GM12878 (cell line): ENCODE data around the gene ZBTB8OS. TPM values are rescaled to one million over a fixed set of nuclear protein-coding genes. Genes with fewer than 3 reads are reported as not detected.

ENCODE experiments used
- ATAC-seq: fragments of 200-7000 bp; cut with Tn5 transposase; 3 replicates; pipeline ENCODE4 v1.9.1; 2020; ENCODE audit warnings: mild to moderate bottlenecking, moderate library complexity
- BruUV-seq: library from RNA; stranded (reverse); fragments of 400-500 nt; replicated peaks from 2 replicates; lab custom pipeline; 2021; lab: Mats Ljungman, UMichigan
- CTCF ChIA-PET: fragments of 300-600 bp; sonication (Branson Sonifier 250); formaldehyde crosslinking; extraction: SDS; loops from one replicate; lab custom pipeline; 2021; ENCODE audit warnings: inconsistent platforms; lab: Yijun Ruan, JAX
- POLR2A ChIA-PET: fragments of 350-600 bp; formaldehyde crosslinking; extraction: SDS; loops from one replicate; lab custom pipeline; 2021; ENCODE audit warnings: inconsistent platforms; lab: Charles Lee
- RAD21 ChIA-PET: fragments of 300-600 bp; sonication (Branson Sonifier 250); formaldehyde crosslinking; loops from one replicate; lab custom pipeline; 2023; ENCODE audit warnings: antibody characterized with exemption; ENCODE audit not compliant: unreplicated experiment; lab: Charles Lee
- SMC1A ChIA-PET: fragments of 300-600 bp; sonication (Branson Sonifier 250); formaldehyde crosslinking; loops from one replicate; lab custom pipeline; 2023; ENCODE audit not compliant: unreplicated experiment, uncharacterized antibody; lab: Charles Lee
- DNase-seq: peaks from one replicate; pipeline ENCODE4 v3.0.0-alpha.2; 2011; ENCODE audit warnings: low read depth, low spot score
- FAIRE-seq: peaks from 3 replicates; lab custom pipeline; 2011; peaks lifted over from hg19 to GRCh38; lab: Jason Lieb, UNC
- H2AFZ ChIP-seq: 2 replicates; pipeline ENCODE4 v1.6.0; 2011; ENCODE audit warnings: low read depth, low read length, control low read depth; ENCODE audit not compliant: control insufficient read depth
- H3K27ac ChIP-seq: 2 replicates; pipeline ENCODE4 v1.5.1; 2011; ENCODE audit warnings: control low read depth; ENCODE audit not compliant: control insufficient read depth, insufficient read depth
- H3K27me3 ChIP-seq, 2 experiments: replicated peaks in 1 of 2; 2 replicates each; pipeline versions ENCODE4 v1.6.0 to v1.6.1; 2011; ENCODE audit warnings: low read length in 1 of 2; ENCODE audit not compliant: control insufficient read depth in 2 of 2, insufficient read depth in 2 of 2
- H3K36me3 ChIP-seq, 2 experiments: 2 replicates each; pipeline ENCODE4 v1.5.1; 2011; ENCODE audit warnings: low read length in 1 of 2; ENCODE audit not compliant: control insufficient read depth in 2 of 2, insufficient read depth in 2 of 2
- H3K4me1 ChIP-seq: 2 replicates; pipeline ENCODE4 v1.6.1; 2011; ENCODE audit warnings: mild to moderate bottlenecking, low read length, moderate library complexity, mixed read lengths; ENCODE audit not compliant: control insufficient read depth, insufficient read depth
- H3K4me2 ChIP-seq: 2 replicates; pipeline ENCODE4 v1.6.0; 2011; ENCODE audit warnings: control low read depth; ENCODE audit not compliant: control insufficient read depth, insufficient read depth
- H3K4me3 ChIP-seq: fragments of 200-600 bp; sonication (generic); 2 replicates; pipeline ENCODE4 v1.5.1; 2016
- H3K79me2 ChIP-seq: 2 replicates; pipeline ENCODE4 v1.6.0; 2011; ENCODE audit warnings: low read length; ENCODE audit not compliant: control insufficient read depth, insufficient read depth
- H3K9ac ChIP-seq: 2 replicates; pipeline ENCODE4 v1.8.0; 2011; ENCODE audit warnings: low read length, control low read depth, mixed read lengths; ENCODE audit not compliant: control insufficient read depth, insufficient read depth
- H3K9me3 ChIP-seq: replicated peaks from 3 replicates; pipeline ENCODE4 v1.5.1; 2011; ENCODE audit warnings: mild to moderate bottlenecking, low read length; ENCODE audit not compliant: control insufficient read depth, insufficient read depth
- H4K20me1 ChIP-seq: 2 replicates; pipeline ENCODE4 v1.6.0; 2011; ENCODE audit not compliant: control insufficient read depth, insufficient read depth
- ATF2 ChIP-seq: IDR thresholded peaks from 2 replicates; pipeline ENCODE4 v1.6.1; 2012; ENCODE audit warnings: low read length, inconsistent platforms
- BMI1 ChIP-seq: fragments of 450-650 bp; IDR thresholded peaks from 2 replicates; pipeline ENCODE4 v1.6.1; 2016; ENCODE audit warnings: mild to moderate bottlenecking, moderate library complexity, borderline replicate concordance
- CBFB ChIP-seq: IDR thresholded peaks from 2 replicates; pipeline ENCODE4 v1.6.1; 2016; ENCODE audit warnings: antibody characterized with exemption, low read depth
- CREB1 ChIP-seq: IDR thresholded peaks from 2 replicates; pipeline ENCODE4 v1.6.1; 2012; ENCODE audit warnings: low read depth, mild to moderate bottlenecking, inconsistent platforms
- DPF2 ChIP-seq: fragments of 450-650 bp; IDR thresholded peaks from 2 replicates; pipeline ENCODE4 v1.6.1; 2017; ENCODE audit warnings: mild to moderate bottlenecking
- EGR1 ChIP-seq, 2 experiments: IDR thresholded peaks; 1 replicate in 1 of 2; 2 replicates in 1 of 2; pipeline ENCODE4 v1.6.1; 2011 to 2012; ENCODE audit warnings: low read depth in 2 of 2, low read length in 2 of 2, borderline replicate concordance in 1 of 2, mild to moderate bottlenecking in 1 of 2, moderate library complexity in 1 of 2
- EP300 ChIP-seq, 2 experiments: fragments of 150-350 bp in 1 of 2; IDR thresholded peaks; 2 replicates each; pipeline ENCODE4 v1.6.1; 2011 to 2012; ENCODE audit warnings: low read depth in 2 of 2, low read length in 2 of 2, borderline replicate concordance in 1 of 2, improper control_type of control experiment in 1 of 2, inconsistent platforms in 1 of 2; ENCODE audit not compliant: control insufficient read depth in 1 of 2
- GATAD2B ChIP-seq: fragments of 450-650 bp; conservative IDR thresholded peaks from 2 replicates; pipeline ENCODE4 v1.6.1; 2017; ENCODE audit warnings: low read depth, mild to moderate bottlenecking, moderate library complexity
- MEF2B ChIP-seq: fragments of 450-650 bp; IDR thresholded peaks from 2 replicates; pipeline ENCODE4 v1.6.1; 2018; ENCODE audit warnings: mild to moderate bottlenecking, moderate library complexity; ENCODE audit not compliant: partially characterized antibody, poor library complexity, severe bottlenecking
- NFIC ChIP-seq: IDR thresholded peaks from 2 replicates; pipeline ENCODE4 v1.6.1; 2012; ENCODE audit warnings: low read depth, mild to moderate bottlenecking, inconsistent platforms, low read length, moderate library complexity
- PAX8 ChIP-seq: fragments of 450-650 bp; IDR thresholded peaks from 2 replicates; pipeline ENCODE4 v1.6.1; 2017; ENCODE audit warnings: mild to moderate bottlenecking, moderate library complexity
- POLR2A ChIP-seq: IDR thresholded peaks from 2 replicates; pipeline ENCODE4 v1.6.1; 2011; ENCODE audit warnings: low read depth, mild to moderate bottlenecking, low read length
- RAD51 ChIP-seq: fragments of 450-650 bp; IDR thresholded peaks from 2 replicates; pipeline ENCODE4 v1.6.1; 2016; ENCODE audit warnings: moderate library complexity, mild to moderate bottlenecking, inconsistent platforms
- ZBTB4 ChIP-seq: fragments of 450-650 bp; formaldehyde crosslinking; IDR thresholded peaks from 2 replicates; pipeline ENCODE4 v1.4.0; 2022; ENCODE audit warnings: mild to moderate bottlenecking, moderate library complexity
- WGBS: methylation state at CpG from one replicate; pipeline ENCODE4 v1.1.6; 2016; ENCODE audit warnings: low lambda C conversion rate; ENCODE audit not compliant: insufficient replicate concordance, insufficient coverage; ENCODE audit errors: missing lambda C conversion rate; 5-methylcytosine and 5-hydroxymethylcytosine counted together
- in situ Hi-C: fragments of 300-500 bp; cut with MboI; formaldehyde crosslinking; loops from 9 replicates; pipeline ENCODE4 v1.14.3; 2018; ENCODE audit warnings: mixed read lengths
- intact Hi-C: fragments of 100-400 bp; cut with micrococcal nuclease; formaldehyde crosslinking; loops from one replicate; pipeline ENCODE4 v1.14.2; 2022; ENCODE audit not compliant: unreplicated experiment
- polyA plus RNA-seq, 11 experiments: library from polyadenylated mRNA; depleted of rRNA in 4 of 11; unstranded in 6 of 11; stranded (reverse) in 5 of 11; fragments of >200 nt; fragmentation: Nextera tagmentation in 4 of 11; fragmentation: Illumina TruSeq in 1 of 11; extraction: Ambion mirVana in 4 of 11; extraction: Trizol in 1 of 11; gene quantifications; 1 replicate in 1 of 11; 2 replicates in 10 of 11; pipeline versions ENCODE4 v1.2.1 to v1.2.3, GENCODE V29; 2011 to 2016; ENCODE audit warnings: inconsistent platforms in 2 of 11, missing spikeins in 2 of 11, low read depth in 1 of 11
- total RNA-seq, 4 experiments: library from RNA; depleted of rRNA in 3 of 4; stranded (reverse); fragments of >200 nt in 3 of 4; fragmentation: Illumina TruSeq in 1 of 4; extraction: Trizol in 1 of 4; gene quantifications; 2 replicates each; pipeline versions ENCODE4 v1.2.1 to v1.2.3, GENCODE V29; 2013 to 2021
- TF ChIP-seq, protein P1 (sequence below): fragments of 450-650 bp; IDR thresholded peaks from 2 replicates; pipeline ENCODE4 v1.6.1; 2018; ENCODE audit warnings: mild to moderate bottlenecking, low read depth, moderate library complexity; ENCODE audit not compliant: partially characterized antibody

Gene ZBTB8OS
- total and polyA plus RNA-seq, 10 of the 15 experiments (the other 5 are each of a cell fraction or from before 2014, with no cell fraction given), result 77.8 to 350 (median 139) TPM

- H4K20me1 ChIP-seq, result no peaks in the 10 kb centered on the region
- peaks cover 0 to 14% of the 10 kb centered on the region in 2 experiments for H3K36me3 ChIP-seq
- ChIA-PET CTCF (no interaction called here), POLR2A (no interaction called here), SMC1A (no interaction called here), RAD21 (interaction anchor here (1.3 to 1.4 kb wide), 2 partner anchors 13 to 24 kb away, joined by 3 read pairs; no protein-coding TSS in a partner anchor)
- H3K79me2 ChIP-seq, result peaks cover 22% of the 10 kb centered on the region
- no peak for DNase-seq
- peak; percentile 13 for ATAC-seq
- peak overlapping the region; percentile 82 for H3K27ac ChIP-seq
- no peak overlapping the region; the same call in 1 of the 2 replicates for H3K9ac ChIP-seq
- 3% methylated on average over 5 of the region's 5 CpGs for WGBS
- no peak for FAIRE-seq
- no TSS peak for BruUV-seq
- H2AFZ ChIP-seq, result peak overlapping the region; percentile 56
- no peak overlapping the region for H3K4me3 ChIP-seq
- in situ Hi-C loops (no loop called here), intact Hi-C loops (no loop called here)
- H3K27me3 ChIP-seq, result no peaks in the 10 kb centered on the region
- H3K9me3 ChIP-seq, result peaks cover 3% of the 10 kb centered on the region
- H3K4me1 ChIP-seq, result peaks cover 50% of the 10 kb centered on the region
- peak overlapping the region; percentile 74 for H3K4me2 ChIP-seq
- no peak for TF ChIP-seq EP300 (IDR thresholded peaks at IDR 0.05; ENCODE audit: borderline replicate concordance in 1 of 2, control insufficient read depth in 1 of 2, low read depth in 2 of 2, low read length in 2 of 2)
- 0 out of 2 replicates have a peak, but pooled peaks have one; percentile 22 for TF ChIP-seq CREB1
- TF ChIP-seq DPF2, result no peak
- TF ChIP-seq NFIC, result 0 out of 2 replicates have a peak, but pooled peaks have one; percentile 46
- TF ChIP-seq POLR2A, result no peak
- TF ChIP-seq, protein P1, sequence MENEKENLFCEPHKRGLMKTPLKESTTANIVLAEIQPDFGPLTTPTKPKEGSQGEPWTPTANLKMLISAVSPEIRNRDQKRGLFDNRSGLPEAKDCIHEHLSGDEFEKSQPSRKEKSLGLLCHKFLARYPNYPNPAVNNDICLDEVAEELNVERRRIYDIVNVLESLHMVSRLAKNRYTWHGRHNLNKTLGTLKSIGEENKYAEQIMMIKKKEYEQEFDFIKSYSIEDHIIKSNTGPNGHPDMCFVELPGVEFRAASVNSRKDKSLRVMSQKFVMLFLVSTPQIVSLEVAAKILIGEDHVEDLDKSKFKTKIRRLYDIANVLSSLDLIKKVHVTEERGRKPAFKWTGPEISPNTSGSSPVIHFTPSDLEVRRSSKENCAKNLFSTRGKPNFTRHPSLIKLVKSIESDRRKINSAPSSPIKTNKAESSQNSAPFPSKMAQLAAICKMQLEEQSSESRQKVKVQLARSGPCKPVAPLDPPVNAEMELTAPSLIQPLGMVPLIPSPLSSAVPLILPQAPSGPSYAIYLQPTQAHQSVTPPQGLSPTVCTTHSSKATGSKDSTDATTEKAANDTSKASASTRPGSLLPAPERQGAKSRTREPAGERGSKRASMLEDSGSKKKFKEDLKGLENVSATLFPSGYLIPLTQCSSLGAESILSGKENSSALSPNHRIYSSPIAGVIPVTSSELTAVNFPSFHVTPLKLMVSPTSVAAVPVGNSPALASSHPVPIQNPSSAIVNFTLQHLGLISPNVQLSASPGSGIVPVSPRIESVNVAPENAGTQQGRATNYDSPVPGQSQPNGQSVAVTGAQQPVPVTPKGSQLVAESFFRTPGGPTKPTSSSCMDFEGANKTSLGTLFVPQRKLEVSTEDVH, result no peak
- no peak for TF ChIP-seq GATAD2B
- no peak for TF ChIP-seq MEF2B
- TF ChIP-seq EGR1 (IDR thresholded peaks at IDR 0.05; ENCODE audit: borderline replicate concordance in 1 of 2, low read depth in 2 of 2, low read length in 2 of 2), result peak in 1 of 2 experiments; percentile 75; a peak in 1 of 3 replicates
- no peak for TF ChIP-seq BMI1
- TF ChIP-seq ZBTB4 (CRISPR knock-in tag), result no peak
- 0 out of 2 replicates have a peak, but pooled peaks have one; percentile 8 for TF ChIP-seq ATF2
- 0 out of 2 replicates have a peak, but pooled peaks have one; percentile 9 for TF ChIP-seq RAD51
- TF ChIP-seq CBFB, result no peak
- no peak for TF ChIP-seq PAX8
Measured at GRCh38 chr1:32623775-32624174, 26.6 kb downstream of the ZBTB8OS start.
